Activated CD8-positive, alpha-beta memory T cell treated with anti-CD3 and anti-CD28 coated beads, Interleukin-2, amount 50 U/mL, for 24 hours (primary cell): ENCODE measurements around the gene HIBCH.

Experiments
- DNase-seq: peaks from one replicate; pipeline ENCODE4 v3.0.0-alpha.2; 2020; ENCODE audit errors: extremely low read depth

HIBCH gene

DNA sequence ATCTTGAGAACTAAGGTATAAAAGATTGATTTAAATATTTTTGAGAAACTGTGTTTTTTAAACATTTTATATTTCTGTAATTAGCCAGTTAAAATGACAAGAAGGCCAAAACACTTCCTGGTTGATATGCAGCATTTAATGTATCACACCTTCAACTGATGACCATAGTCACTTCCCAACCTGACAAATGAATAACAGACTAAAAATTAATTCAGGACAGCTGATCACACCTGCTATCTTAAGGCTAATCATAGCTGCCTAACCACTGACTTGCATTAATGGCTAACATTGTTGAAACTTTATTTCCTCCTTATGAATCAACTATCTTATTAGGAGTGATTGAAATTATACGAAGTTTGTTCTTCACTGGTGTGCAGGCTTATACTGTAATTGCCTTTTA, 131.3 kb downstream of the HIBCH start:
- no peak for DNase-seq

- DNase-seq = no peak
Measured at GRCh38 chr2:190186238-190186637, 133.4 kb downstream of the HIBCH start.

DNA sequence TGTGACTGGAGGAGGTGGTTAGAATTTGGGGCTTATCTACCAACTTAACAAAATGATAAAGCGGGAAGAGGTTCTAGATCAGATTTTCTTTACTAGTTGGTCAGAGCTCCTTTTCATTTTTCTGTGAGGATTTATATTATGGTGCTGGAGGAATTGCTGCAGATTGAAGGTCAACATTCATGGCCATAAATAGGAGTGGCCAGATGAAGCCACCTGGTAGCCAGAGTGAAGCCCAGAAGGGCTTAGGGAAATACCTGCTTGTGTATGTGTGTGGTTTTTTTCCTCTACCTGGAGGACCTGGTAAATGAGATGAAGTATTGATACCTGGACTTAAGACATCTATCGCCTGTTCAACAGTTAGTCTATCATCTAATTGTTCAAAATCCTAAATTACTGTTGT, 134.2 kb downstream of the HIBCH start:
- no peak for DNase-seq

DNA sequence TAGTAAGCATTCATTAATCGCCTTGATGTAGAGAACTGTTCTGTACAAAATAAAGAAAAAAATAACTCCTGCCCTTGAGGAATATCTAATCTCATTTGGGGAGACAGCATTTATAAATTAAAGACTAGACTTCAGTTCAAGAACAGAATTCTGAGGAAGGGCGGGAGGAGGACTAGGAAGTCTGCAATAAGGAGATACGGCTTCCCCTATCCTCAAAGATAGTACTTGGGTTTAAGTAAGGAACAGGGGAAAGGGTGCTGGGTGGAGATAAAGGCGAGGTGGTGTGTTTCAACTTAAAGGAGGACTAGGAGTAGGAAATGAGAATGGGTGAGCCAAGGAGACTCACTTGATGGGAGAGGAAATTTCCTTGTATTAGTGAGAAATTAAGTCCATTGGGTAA, 135.2 kb downstream of the HIBCH start:
- DNase-seq = no peak

- DNase-seq = no peak
Measured at GRCh38 chr2:190183539-190183938, 136.1 kb downstream of the HIBCH start.

DNA sequence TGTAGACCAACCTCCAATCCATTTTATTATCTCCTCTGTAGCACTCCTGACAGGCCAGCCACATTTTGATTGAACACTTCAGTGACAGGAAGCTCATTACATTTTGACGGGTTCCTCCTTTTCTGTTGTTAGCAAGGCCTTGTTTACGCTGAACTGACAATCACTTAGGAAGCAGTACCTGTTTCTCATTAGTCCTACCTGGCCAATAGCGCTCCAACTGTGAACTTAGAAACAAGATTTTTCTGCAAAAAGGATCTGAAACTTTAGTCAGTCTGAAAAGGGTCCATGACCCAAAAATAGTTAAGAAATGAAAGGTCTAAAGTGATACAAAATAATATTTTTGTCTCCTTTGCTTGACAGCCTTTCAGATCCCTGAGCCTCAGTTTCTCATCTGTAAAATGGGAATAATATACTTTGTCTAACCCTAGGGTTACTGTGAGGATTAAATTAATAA, 137.5 kb downstream of the HIBCH start:
- DNase-seq = no peak

DNA sequence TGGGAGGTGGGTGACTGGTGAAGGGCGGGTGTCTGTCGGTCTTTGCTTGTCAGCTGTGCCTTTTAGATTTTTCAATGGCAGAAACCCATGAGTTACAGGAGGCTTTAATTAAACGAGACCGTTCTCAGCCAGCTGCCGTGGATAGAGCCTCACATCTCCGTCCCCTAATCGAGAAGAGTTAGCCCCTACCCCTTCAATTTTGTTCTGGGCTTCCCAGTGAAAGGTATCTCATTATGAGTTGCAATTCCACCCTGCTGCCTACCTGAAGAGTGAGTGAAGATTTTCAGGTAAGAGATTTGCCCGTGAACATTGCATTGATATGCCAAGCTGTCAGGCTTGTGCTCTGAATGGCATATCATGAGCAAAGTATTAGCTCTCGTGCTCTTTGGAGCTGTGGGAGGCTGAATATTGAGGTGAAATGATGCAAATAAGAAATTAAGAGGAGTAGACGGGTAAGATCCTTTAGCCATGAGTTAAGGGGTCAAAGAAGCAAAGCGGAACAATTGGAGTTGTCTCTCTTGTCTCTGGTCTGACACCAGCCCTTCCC, 138.4 kb downstream of the HIBCH start:
- DNase-seq = no peak

DNA sequence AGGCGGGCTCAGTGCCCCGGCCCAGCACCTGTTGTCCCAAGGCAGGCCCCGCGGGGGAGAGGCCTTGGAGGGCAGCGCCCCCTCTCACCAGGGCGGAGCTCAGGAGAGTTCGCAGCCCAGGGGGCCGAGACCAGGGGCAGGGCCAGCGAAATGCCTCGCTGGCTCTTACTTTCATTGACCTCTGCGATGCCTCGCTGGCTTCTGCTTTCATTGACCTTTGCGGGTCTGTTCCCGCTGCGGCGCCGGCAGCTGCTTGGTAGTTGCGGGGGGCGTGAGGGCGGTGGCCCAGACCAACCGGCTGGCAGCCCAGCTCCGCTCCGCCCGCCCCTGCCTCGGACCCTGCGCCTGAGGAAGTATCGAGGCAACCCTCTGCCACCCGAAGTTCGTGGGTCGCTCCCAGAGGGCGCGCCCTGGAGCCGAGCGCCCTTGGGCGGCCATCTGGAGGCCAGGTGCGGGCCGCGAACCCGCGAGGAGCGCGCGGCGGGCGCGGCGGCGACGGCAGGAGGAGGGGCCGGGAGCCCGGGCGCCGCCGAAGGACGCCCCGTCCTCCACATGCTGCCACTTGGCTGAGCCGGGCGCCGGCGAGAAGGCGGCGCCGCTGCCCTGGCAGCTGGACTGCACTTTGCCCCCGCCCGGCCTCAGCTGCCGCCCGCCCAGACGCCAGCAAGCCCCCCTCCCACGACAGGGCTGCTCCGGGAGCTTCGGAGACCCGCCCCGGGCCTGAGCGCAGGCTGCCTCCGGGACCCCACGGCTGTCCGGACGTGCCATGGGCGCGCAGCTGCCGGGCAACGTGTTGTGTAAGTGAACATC, 139.1 kb downstream of the HIBCH start:
- no peak for DNase-seq

DNA sequence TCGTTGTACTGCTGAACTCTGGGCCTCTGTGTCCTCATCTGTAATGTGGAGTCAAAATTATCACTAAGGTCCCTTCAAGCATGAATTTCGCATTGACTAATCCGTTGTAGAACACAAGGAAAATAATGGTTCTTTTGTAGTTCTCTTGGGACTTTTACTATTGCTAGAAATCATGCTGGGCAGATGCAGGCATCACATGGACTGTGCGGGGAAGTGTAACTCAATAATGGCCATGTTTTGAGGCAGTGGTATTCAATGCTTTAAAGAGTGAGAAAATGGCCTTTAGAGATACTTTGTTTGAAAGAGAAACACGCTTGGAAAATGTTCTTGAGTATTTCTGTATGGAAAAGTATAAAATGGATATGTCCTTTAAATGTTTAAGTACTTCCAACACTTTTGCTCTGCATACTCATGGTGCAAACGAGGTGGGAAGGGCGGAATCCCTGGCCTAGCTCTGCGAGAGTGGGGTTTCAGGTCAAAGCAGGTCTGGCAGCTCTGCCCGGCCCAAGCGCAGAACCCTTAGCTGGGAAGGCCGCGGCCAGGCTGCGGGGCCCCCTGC, 139.8 kb downstream of the HIBCH start:
- DNase-seq = no peak

DNA sequence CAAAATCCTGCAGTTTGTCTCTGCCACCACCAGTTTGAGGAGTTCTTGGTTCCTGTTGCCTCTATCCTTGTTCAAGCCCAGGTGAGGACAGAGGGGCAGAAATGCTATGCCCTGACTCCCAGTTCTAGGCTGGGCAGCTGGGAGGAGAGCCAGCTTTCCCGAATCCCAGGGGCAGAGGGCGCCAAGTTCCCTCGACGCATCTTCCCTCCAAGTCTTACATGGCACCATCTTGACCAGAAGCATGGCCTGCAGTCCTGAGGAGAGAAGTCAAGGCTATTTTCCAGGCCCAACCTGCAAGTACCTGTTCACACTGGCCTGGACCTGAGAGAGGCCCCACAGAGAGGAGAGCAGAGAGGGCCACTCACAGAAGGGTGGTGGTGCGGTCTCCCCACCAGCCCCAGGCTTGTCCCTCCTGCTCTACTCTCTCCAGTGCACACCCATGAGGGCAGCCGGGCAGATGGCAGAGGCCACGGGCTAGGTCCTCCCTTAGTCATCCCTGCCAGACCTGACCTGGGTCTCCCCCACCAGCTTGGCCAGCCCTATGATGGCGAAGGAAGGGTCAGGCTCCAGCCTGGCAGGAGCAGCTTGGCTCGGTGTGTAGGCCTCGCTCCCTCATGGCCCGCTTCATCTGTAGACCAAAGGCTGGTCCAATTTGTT, 141.4 kb downstream of the HIBCH start:
- DNase-seq = no peak

- no peak for DNase-seq
Measured at GRCh38 chr2:190177249-190178040, 142.2 kb downstream of the HIBCH start.

GRCh38 chr2:190173392-190173791, 146.2 kb downstream of the HIBCH start:
- no peak for DNase-seq

GRCh38 chr2:190170673-190171072, 149.0 kb downstream of the HIBCH start:
- DNase-seq = no peak

- DNase-seq = no peak
Measured at GRCh38 chr2:190169221-190170072, 150.2 kb downstream of the HIBCH start.

DNA sequence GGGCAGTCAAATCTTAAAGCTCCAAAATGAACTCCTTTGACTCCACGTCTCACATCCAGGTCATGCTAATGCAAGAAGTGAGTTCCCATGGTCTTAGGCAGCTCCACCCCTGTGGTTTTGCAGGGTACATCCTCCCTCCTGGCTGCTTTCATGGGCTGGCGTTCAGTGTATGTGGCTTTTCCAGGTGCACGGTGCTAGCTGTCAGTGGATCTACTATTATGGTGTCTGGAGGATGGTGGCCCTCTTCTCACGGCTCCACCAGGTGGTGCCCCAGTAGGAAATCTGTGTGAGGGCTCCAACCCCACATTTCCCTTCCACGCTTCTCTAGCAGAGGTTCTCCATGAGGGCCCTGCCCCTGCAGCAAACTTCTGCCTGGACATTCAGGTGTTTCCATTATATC, 151.9 kb downstream of the HIBCH start:
- DNase-seq = no peak

- no peak for DNase-seq
Measured at GRCh38 chr2:190165491-190165890, 154.1 kb downstream of the HIBCH start.

DNA sequence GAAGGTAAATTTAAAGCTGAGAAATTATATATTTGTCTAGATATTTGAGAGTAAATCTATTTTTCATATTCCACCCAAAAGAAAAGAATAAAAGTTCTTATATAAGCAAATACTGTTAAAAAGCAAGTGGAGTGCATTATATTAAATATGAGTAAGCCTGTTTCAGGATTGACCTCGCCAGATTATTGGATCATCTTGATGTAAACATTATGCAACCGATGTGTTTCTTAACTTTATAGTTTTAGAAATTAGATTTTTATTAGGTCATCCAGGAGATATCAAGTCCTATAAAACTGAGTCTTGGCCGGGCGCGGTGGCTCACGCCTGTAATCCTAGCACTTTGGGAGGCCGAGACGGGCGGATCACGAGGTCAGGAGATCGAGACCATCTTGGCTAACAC, 156.8 kb downstream of the HIBCH start:
- no peak for DNase-seq

GRCh38 chr2:190159453-190159852, 160.2 kb downstream of the HIBCH start:
- DNase-seq = no peak

DNA sequence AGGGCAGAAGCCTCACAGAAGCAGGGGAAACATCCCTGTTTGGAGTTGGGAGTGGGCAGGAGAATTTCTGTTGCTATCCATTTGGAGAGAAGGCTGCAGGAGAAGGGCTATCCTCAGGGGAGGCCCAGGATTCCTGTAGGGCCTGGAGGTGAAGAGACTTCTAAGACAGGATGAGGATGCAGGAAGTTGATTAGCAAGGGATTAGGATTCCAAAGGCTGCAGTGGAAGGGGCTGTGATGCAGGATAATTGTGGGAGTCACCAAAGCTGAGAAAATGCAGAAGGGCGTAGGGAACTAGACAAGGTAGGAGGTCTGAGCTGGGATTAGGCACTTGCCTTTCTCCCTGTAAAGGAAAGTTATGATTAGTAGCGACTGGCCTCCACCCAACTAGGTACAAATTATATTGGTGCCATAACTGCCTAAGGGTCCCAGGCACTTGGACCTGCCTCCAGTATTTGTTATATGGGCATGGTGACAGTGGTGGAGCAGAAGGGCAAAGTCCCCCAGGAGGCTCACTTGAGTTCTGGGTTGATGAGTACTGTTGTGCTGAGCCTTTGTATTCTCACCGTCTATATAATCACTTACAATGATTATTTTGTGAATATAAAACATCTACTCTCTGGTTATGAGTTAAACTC, 160.7 kb downstream of the HIBCH start:
- DNase-seq = no peak
